ENCODE measurements around the gene TTC33. TPM values are rescaled to one million over a fixed set of nuclear protein-coding genes. Genes with fewer than 3 reads are reported as not detected.

The TTC33 gene
- total RNA-seq, 1 donor from 2014 or later = 18.5 TPM

GRCh38 chr5:40489421-40489820 is 266.3 kb downstream of the TTC33 start:
- no peak overlapping the region for H3K4me3 Mint-ChIP-seq
- no peaks in the 10 kb centered on the region for H3K9me3 Mint-ChIP-seq
- no peak for TF ChIP-seq CTCF (conservative IDR thresholded peaks at IDR 0.05)
- no peak for DNase-seq (ENCODE audit: low read depth, low spot score)
- H3K36me3 Mint-ChIP-seq (ENCODE audit: low read depth) = no peaks in the 10 kb centered on the region
- no peak overlapping the region for H3K27ac Mint-ChIP-seq (ENCODE audit: unreplicated experiment)
- H3K4me1 Mint-ChIP-seq = no peaks in the 10 kb centered on the region
- no peaks in the 10 kb centered on the region for H3K27me3 Mint-ChIP-seq (ENCODE audit: low read depth)

GRCh38 chr5:40486437-40487275 is 269.1 kb downstream of the TTC33 start:
- no peak for DNase-seq (ENCODE audit: low read depth, low spot score)
- Mint-ChIP-seq H3K27ac (ENCODE audit: unreplicated experiment) (no peak overlapping the region), H3K36me3 (ENCODE audit: low read depth) (no peaks in the 10 kb centered on the region), H3K9me3 (no peaks in the 10 kb centered on the region), H3K4me3 (no peak overlapping the region), H3K27me3 (ENCODE audit: low read depth) (no peaks in the 10 kb centered on the region), H3K4me1 (no peaks in the 10 kb centered on the region)
- TF ChIP-seq CTCF (conservative IDR thresholded peaks at IDR 0.05) = no peak

GRCh38 chr5:40485021-40485998 is 270.5 kb downstream of the TTC33 start:
- no peak overlapping the region for H3K27ac Mint-ChIP-seq (ENCODE audit: unreplicated experiment)
- H3K4me3 Mint-ChIP-seq = no peak overlapping the region
- H3K27me3 Mint-ChIP-seq (ENCODE audit: low read depth) = no peaks in the 10 kb centered on the region
- H3K36me3 Mint-ChIP-seq (ENCODE audit: low read depth) = no peaks in the 10 kb centered on the region
- no peaks in the 10 kb centered on the region for H3K4me1 Mint-ChIP-seq
- TF ChIP-seq CTCF (conservative IDR thresholded peaks at IDR 0.05) = no peak
- no peak for DNase-seq (ENCODE audit: low read depth, low spot score)
- no peaks in the 10 kb centered on the region for H3K9me3 Mint-ChIP-seq

GRCh38 chr5:40484495-40484894 is 271.3 kb downstream of the TTC33 start:
- no peak for DNase-seq (ENCODE audit: low read depth, low spot score)
- no peak for TF ChIP-seq CTCF (conservative IDR thresholded peaks at IDR 0.05)
- H3K4me3 Mint-ChIP-seq = no peak overlapping the region
- H3K9me3 Mint-ChIP-seq = no peaks in the 10 kb centered on the region
- H3K27ac Mint-ChIP-seq (ENCODE audit: unreplicated experiment) = no peak overlapping the region
- no peaks in the 10 kb centered on the region for H3K4me1 Mint-ChIP-seq
- H3K27me3 Mint-ChIP-seq (ENCODE audit: low read depth) = no peaks in the 10 kb centered on the region
- no peaks in the 10 kb centered on the region for H3K36me3 Mint-ChIP-seq (ENCODE audit: low read depth)

- Mint-ChIP-seq H3K4me1 (no peaks in the 10 kb centered on the region), H3K4me3 (no peak overlapping the region), H3K27ac (ENCODE audit: unreplicated experiment) (no peak overlapping the region), H3K27me3 (ENCODE audit: low read depth) (no peaks in the 10 kb centered on the region), H3K9me3 (no peaks in the 10 kb centered on the region), H3K36me3 (ENCODE audit: low read depth) (no peaks in the 10 kb centered on the region)
- no peak for DNase-seq (ENCODE audit: low read depth, low spot score)
- TF ChIP-seq CTCF (conservative IDR thresholded peaks at IDR 0.05) = no peak
Measured at GRCh38 chr5:40483316-40483715, 272.4 kb downstream of the TTC33 start.

All from neural crest cell (in vitro differentiated cells).